HTERT RPE-1 (cell line): ENCODE data around the gene TRMT11.
"Not testable (repeated sequence)": the region's sequence is repeated elsewhere in the genome, so short reads cannot be mapped to it uniquely, and the experiment has no call there.

Experiments used
- in situ Hi-C: fragments of 300-500 bp; cut with MboI; formaldehyde crosslinking; loops from 4 replicates; pipeline ENCODE4 v1.14.3; 2020; ENCODE audit warnings: low sequenced_read_pairs

TRMT11 gene

DNA sequence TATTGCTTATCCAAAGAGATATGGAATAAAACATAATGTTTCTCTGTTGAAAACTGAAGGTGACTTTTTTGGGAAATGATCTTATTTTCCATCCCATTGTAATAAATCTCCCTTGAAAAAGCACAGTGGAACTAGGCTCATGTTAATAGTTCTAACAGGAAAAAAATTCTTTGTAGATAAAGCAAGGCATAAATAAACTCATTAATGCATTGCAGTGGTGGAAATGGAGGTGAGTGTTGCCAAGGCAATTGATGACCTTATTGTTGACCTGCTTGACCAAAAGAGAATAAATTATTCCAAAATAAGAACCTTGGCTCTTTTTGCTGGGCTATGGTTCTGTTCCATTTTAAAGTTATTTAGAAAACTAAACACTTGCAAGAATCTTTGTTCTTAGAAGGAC, 55.2 kb downstream of the TRMT11 start:
- in situ Hi-C loops, result no loop called here

DNA sequence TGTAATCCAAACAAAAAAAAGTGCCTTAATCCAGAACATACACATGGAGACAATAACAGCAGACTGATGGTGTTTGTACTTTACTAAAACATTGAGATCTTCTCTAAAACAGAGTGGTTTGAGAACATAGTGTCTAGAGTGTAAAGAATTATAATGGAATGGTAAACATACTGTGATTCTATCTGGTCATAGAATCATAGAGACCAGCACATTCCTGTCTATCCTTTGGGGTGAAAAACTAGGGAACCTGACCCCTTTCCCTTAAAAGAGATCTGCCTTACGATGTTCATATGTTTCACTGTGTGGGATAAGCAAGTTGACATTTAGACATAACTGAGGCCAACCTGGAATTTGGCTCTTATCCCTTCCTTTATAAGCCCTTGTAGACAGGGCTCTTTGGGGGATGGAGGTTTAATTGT, 55.7 kb downstream of the TRMT11 start:
- in situ Hi-C loops, result no loop called here

DNA sequence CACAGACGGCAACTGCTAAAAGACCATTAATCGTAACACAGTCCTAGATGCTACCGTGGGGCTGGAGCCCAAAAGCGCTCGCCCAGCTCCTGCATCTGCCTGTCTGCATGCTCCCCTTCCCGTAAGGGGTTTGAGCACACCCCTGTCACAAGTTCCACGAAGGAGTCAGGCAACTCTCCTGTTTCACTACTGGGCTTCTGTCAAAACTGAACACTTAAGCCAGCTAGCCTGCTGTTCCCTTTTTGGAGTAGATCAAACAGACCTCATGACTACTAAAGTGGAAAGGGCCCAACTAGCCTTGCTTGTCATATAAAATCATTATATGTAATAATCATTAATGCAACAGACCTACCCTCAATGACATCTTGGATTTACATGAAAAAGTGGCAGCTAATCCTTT, 61.3 kb downstream of the TRMT11 start:
- in situ Hi-C loops, result no loop called here

DNA sequence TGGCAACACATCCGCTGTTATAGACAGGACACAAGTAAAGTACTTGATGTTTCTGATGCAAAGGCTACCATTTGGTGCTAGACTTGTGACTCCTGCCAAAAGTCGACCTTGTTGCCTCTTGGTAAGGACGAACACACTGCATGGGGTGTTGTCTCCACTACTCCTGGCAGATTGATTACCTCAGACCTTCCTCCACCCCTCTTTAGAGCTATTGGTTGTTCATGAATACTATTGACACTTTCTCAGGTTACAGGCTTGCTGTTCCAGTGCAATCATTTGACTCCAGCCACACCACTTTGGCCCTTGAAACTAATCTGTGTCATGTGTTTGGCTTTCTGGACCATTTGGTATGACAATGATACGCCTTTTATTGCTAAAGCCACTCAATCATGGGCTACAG, 62.3 kb downstream of the TRMT11 start:
- in situ Hi-C loops, result no loop called here

DNA sequence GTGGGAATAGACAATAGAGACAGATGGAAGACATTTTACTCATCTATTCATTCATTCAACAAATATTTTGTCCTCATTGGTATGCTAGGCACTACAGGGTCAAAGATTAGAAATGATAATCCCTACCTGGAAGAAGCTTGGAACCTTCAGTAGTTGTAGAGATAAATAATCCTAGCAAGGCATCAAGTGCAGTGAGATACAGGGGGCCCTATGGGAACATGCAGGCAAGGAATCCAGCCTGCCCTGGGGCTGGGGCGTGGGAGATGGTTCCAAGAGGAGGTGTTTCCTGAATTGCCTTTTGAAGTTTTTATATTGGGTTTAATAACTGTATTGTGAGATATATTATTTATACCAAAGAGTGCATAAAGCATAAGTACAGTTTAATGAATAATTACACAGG, 64.5 kb downstream of the TRMT11 start:
- in situ Hi-C loops, result no loop called here

DNA sequence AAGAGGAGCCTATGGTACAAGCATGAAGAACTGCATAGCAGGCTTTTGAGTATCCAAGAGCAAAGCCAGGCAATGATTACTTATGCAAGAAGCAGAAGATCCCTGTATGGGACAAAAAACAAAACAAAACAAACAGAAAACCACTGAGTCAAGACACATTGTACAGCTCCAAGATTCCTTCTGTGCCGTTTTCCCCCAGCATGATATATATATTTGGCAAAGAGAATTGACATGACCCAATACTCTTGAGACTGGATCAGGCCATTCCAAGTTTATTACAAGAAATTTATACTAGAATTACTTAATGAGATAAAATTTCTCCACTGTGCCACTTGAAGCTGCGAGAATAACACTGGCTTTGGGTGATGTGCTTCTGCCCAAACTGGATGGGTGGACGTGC, 65.5 kb downstream of the TRMT11 start:
- in situ Hi-C loops, result no loop called here

DNA sequence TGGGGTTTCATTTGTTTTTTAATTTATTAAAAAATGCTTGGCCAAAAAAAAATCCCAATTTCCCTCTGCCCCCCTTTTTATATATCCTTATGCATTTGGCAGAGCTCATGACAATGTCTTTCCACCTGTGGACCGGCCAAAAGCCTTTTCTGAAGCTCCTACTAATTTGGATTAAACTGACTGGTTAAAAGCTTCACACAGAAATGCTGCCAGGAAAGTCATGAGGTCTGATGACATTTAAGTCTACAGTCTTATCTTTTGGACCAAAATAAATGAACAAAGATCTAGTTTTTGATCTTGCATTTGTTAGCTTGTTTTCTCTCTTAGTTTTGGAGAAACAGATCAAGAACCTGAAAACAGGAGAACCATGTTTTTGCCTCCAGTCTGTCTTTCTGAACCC, 66.1 kb downstream of the TRMT11 start:
- in situ Hi-C loops, result no loop called here

DNA sequence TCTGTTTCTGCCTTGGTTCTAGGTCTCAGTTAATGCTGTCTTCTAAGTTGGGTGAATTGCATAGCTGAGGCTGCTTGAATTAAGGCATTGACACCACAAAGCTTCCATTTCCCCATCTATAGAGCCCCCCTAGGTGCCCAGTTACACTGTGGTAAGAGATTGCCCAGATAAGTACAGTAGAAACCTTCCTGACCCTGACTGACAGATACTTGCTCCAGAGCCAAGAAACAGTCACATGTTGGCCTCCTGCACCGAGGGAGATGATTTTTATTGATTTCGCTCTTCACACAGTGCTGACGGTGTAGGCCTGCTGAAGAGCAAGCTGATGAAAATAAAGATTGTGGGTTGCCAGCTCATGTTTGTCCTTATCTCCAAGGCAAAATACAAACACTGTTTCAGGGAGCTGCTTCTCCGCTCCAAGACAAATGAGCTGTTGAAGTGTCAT, 67.9 kb downstream of the TRMT11 start:
- in situ Hi-C loops, result no loop called here

DNA sequence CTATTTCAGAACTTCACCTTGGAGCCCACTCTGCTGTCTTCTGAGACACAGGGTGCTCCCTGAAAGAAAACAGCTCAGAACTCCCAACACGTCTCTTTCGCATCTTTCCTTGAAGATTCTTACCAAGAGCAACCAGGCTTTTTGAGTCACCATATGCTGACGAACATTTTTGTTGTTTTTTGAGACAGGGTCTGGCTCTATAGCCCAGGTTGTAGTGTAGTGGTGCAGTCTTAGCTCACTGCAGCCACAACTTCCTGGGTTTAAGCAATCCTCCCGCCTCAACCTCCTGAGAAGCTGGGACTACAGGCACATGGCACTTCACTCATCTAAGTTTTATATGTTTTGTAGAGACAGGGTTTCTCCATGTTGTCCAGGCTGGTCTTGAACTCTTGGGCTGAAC, 68.5 kb downstream of the TRMT11 start:
- in situ Hi-C loops, result no loop called here

DNA sequence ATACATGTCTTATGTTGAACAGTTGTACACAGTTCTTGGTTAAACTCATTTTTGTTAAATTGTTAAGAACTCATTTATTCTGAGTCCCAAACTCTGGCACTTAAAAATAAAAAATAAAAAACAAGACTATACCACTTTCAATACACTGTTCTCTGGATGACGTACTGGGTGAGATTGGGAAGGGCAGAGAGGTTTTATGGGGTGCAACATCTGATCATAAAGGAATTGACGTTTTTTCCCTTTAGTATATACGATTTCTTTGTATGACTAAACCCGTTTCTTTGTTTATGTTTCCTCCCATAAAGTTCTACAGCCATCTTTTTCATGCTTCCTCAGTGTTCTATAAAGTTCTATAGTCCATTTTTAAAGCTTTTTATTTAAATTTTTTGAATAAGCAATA, 69.1 kb downstream of the TRMT11 start:
- in situ Hi-C loops, result no loop called here

DNA sequence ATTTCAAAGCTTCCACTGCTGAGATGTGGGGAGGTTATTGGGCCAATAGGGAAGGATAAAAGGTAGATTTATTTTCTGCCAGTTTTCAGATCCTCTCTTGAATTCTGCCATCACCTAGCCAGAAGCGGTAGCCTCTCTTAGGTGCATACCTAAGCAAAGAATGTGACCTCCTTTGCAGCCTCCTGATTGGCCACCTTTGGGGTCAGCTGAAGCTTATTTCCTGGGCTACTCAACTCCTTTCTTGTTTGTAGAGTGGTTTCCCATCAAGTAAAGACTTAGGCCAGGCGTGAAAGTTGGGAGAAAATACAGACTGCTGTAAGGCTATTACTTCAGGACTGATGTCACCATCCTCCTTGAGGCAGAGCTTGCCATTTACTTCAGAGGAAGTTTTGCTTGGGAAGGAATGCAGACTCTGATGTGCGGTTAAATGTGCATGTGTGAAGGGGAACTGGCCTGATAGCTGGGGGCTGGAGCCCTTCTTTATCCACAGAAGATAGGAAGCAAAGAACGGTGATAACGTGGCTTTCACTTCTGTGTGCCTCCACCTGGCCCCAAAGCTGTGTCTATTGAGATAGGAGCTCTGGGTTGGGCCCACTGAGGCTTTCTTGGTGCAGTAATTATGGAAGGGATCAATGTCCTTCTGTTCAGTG, 70.1 kb downstream of the TRMT11 start:
- in situ Hi-C loops, result no loop called here

DNA sequence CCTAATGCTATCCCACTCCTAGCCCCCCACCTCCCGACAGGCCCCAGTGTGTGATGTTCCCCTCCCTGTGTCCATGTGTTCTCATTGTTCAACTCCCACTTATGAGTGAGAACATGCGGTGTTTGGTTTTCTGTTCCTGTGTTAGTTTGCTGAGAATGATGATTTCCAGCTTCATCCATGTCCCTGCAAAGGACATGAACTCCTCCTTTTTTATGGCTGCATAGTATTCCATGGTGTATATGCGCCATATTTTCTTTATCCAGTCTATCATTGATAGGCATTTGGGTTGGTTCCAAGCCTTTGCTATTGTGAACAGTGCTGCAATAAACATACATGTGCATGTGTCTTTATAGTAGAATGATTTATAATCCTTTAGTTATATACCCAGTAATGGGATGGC, 71.7 kb downstream of the TRMT11 start:
- in situ Hi-C loops, result not testable (repeated sequence)

DNA sequence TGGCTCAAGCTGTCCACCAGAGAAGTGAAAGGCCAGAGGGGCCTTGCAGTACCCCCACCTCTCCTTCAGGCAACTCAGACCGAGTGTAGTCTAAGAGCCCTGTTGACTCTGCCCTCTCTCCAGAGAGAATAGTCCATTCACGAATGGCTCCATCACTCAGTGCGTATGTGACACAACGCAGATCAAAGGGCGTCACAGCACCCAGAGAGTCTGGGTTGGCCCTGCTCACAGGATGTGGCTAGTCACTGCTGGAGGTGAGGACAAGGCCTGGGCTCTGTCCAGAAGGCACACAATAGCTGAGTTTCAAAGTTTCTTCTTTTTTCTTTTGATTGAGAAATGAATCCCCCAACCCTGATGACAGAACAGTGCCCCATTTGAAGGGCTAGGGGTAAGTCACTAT, 74.1 kb downstream of the TRMT11 start:
- in situ Hi-C loops, result no loop called here

DNA sequence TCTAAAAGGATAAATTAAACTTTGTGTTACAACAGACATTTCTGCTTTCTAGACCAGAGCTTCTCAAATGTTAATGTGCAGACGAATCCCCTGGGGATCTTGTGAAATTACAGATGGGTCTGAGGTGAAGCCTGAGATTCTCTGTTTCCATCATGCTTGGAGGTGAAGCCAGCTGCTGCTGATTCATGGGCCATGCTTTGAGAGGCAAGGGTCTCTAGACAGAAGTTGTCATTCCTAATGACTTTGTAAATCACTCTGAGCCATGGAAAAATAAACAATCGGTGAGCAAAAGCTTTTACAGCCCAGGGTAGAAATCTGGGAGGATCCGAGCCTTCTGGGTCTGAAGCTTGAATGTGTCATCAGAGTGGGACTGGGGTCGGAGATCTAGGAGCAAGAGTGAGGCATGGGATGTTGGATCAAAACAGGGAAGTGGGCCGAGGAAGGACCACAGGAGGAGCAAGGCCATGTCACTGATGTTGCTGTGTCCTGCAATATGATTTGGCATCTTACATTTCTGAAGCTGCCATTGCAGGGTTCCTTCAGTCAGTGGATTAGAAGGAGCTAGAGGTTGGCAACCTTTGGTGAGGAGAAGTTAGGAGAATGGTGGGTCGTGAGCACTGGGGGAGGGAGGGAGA, 77.3 kb downstream of the TRMT11 start:
- in situ Hi-C loops, result no loop called here

DNA sequence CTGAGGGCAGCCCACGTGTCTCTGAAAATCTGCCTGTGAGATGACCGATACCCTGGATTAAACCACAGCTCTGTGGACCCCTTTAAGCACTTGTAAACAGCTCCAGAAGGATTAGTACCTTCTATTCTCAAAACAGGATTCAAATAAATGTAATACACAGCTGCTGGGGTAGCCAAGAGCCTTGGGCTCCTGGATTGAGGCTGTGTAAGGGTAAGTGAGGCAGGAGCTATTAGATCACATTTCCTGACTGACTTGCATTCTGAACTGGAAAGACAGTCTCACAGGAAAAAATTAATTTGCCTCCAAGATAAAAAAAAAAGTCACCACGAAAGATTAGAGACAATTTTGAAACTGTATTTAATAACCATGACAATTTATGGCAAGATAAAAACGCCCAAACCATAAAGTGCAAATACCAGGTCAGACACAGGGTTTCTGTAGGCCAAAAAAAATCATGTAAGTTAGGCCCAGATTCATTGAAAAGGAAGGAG, 78.0 kb downstream of the TRMT11 start:
- in situ Hi-C loops, result no loop called here

DNA sequence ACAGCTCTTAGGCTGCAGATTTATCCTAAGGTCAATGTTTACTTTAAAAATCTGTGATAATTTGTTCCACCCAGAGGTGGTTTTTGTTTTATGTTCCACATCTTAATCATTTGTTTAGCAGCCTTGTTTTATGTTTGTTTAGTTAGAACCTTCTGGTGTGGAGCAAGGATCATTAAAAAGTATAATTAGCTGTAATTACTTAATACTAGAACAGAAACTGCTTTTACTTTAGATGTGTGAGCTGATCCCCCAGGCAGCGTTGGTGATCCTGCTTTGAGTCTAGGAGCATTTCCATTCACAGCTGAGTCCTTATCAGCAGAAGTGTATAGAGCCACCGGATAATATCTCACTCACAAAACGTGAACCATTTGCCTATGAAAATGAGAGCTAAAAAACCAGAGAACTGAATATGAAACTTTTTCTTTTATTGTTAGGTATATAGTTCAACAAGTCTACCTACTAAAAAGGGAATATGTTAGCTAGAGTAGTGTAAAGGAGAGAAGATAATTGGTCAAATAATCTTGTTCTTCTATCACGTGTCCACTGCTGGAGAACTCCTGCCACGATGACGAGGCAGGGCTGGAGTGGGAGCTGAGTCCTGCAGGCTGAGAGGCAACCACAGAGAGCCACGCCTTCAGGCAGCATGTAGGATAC, 78.5 kb downstream of the TRMT11 start:
- in situ Hi-C loops, result no loop called here

DNA sequence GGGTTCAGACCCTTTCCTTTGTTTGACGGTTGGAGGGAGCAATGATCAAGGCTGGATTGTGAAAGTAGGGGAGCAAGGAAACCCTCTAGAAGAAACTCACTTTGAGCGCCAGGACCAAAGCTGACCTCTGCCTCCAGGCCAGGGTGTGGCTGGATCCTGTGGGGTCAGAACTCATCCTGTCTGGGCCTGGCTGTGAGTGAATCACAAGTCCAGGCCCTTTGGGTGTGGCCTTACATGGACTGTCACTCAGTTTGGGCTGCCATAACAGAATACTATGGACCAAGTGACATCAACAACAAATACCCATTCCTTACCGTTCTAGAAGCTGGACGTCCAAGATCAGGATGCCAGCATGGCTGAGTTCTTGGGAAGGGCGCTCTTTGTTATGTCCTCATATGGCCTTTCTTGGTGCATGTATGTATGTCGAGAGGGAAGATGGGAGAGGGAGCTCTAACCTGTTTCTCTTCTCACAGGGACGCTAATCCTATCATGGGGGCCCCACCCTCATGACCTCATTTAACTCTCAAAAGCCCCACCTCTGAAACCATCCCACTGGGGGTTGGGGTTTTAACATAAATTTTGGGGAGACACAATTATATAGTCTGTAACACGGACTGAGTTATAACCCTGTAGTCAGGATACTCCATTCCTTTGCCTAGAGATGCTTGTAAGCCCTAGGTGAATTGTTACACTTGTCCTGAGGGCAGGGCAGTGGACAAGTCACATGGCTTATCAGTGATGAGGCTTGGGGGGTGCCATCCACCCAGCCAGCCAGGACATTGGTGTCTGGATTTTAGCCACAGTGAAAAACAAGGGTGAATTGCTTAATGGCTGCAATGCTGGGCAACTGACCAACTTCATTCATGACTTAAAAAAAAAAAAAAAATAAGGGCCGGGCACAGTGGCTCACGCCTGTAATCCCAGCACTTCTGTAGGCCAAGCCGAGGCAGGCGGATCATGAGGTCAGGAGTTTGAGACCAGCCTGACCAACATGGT, 80.0 kb downstream of the TRMT11 start:
- in situ Hi-C loops, result no loop called here

DNA sequence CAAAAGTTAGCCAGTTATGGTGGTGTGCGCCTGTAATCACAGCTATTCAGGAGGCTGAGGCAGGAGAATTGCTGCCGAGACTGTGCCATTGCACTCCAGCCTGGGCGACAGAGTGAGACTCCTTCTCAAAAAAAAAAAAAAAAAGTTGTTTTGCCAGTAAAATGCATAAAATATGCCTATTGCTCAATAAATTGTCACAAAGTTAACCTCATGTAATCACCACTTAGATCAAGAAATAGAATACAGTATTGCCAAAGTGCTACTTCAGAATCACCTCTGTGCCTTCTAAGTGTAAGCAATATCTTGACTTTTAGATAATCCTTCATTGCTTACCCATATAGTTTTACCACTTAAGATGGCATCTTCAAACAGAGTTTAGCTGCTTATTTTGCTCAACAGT, 80.7 kb downstream of the TRMT11 start:
- in situ Hi-C loops, result no loop called here

DNA sequence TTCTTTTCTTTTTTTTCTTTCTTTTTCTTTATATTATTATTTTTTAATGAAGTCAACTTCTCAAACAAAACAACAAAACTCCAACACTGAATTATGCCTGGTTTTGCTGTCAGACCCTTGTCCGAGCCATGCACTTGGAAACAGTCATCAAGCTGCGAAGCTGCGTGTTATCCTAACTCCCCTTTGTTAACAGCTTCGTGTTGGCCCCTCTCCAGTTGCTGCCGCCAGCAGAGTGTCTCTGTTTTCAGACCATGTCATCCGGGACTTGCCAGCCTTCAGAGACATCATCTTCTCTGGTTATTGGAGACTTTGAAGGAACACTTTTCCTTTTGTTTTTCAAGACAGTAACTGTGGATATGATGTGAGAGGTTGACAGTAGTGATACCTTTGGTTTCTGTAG, 83.1 kb downstream of the TRMT11 start:
- in situ Hi-C loops, result no loop called here

DNA sequence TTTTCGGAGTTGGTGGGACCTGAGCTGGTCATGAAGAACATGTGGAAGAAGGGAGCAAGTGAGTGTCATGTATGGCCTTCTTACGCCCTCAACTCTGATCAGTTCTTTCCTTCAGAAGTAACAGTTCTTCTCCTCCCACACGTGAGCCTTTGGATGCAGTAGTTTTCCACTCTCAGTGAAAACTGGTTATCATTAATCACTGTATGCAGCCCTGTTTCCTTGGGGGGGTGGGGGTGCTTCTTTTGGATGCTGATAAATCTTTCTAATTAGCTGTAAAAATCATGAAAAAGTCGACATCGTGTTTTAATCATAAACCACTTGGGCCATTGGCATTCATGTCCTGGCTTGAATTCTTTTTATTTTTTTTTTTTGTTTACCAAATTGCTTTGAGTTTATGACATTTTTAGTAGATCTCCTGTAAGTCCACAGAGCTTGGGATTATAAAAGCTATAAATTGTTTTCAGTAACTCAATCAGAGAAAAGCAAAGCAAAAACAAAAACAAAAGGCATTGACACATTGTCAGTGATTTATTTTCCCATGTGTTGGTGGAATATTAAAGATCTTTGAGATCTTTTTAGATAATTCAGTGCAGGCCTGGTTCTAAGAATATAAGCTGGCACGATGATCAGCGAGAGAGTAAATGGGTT, 84.8 kb downstream of the TRMT11 start:
- in situ Hi-C loops, result no loop called here

DNA sequence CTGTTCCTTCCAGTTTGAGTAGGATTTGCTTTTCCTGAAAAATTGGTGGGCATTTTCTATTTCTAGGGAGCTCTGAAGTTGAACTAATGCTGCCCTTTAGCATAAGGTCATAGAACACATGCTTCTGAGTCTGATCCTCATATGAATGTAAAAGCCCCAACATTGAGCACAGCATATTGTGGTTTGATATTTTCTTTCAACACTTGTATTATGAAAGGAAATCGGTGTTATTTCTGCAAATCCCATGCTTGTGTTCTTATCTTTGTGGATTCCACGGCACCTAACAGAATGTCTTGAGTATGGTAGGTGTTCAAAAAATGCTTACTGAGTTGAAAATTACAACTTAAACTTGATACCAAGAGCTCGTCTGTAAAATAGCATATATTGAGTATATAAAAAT, 85.8 kb downstream of the TRMT11 start:
- in situ Hi-C loops, result no loop called here
